A673 (cell line): ENCODE results near the gene PRSS38. TPM values are rescaled to one million over a fixed set of nuclear protein-coding genes. Genes with fewer than 3 reads are reported as not detected.

ENCODE experiments used
- BruUV-seq: library from RNA; stranded (reverse); fragments of 400-500 nt; replicated peaks from 2 replicates; lab custom pipeline; 2021; lab: Mats Ljungman, UMichigan
- CTCF ChIA-PET: fragments of 300-600 bp; sonication (Branson Sonifier 250); formaldehyde crosslinking; loops from one replicate; lab custom pipeline; 2022; ENCODE audit warnings: antibody characterized with exemption; lab: Charles Lee
- POLR2A ChIA-PET: fragments of 300-600 bp; sonication (Branson Sonifier 250); formaldehyde crosslinking; loops from one replicate; lab custom pipeline; 2022; ENCODE audit warnings: antibody characterized with exemption; ENCODE audit not compliant: low non-redundant PET; lab: Charles Lee
- DNase-seq: peaks from one replicate; pipeline ENCODE4 v3.0.0-alpha.2; 2015; ENCODE audit warnings: low spot score
- H3K27ac ChIP-seq: fragments of 200-600 bp; sonication (generic); 2 replicates; pipeline ENCODE4 v1.5.1; 2016; ENCODE audit warnings: mixed run types, low read depth, mild to moderate bottlenecking, mixed read lengths, antibody characterized with exemption, low read length; ENCODE audit not compliant: poor library complexity, severe bottlenecking
- H3K27me3 ChIP-seq: fragments of 200-600 bp; sonication (generic); replicated peaks from 2 replicates; pipeline ENCODE4 v1.6.1; 2017; ENCODE audit warnings: mixed run types, low read depth, mild to moderate bottlenecking, mixed read lengths, antibody characterized with exemption, low read length; ENCODE audit not compliant: insufficient read depth, poor library complexity
- H3K36me3 ChIP-seq: fragments of 200-600 bp; sonication (generic); 2 replicates; pipeline ENCODE4 v1.6.1; 2016; ENCODE audit warnings: mixed run types, mild to moderate bottlenecking, mixed read lengths, antibody characterized with exemption, low read length; ENCODE audit not compliant: insufficient read depth, poor library complexity, severe bottlenecking
- H3K4me1 ChIP-seq: fragments of 200-600 bp; sonication (generic); 2 replicates; pipeline ENCODE4 v1.6.1; 2017; ENCODE audit warnings: mixed run types, mild to moderate bottlenecking, mixed read lengths, antibody characterized with exemption, low read length; ENCODE audit not compliant: insufficient read depth, poor library complexity, severe bottlenecking
- H3K4me3 ChIP-seq: fragments of 200-600 bp; sonication (generic); 2 replicates; pipeline ENCODE4 v1.5.1; 2016; ENCODE audit warnings: low read depth, mixed run types, mild to moderate bottlenecking, mixed read lengths, low read length; ENCODE audit not compliant: poor library complexity, severe bottlenecking
- H3K9me3 ChIP-seq: fragments of 200-600 bp; sonication (generic); 2 replicates; pipeline ENCODE4 v1.6.1; 2016; ENCODE audit warnings: mixed run types, low read depth, mild to moderate bottlenecking, mixed read lengths, antibody characterized with exemption, low read length; ENCODE audit not compliant: poor library complexity, severe bottlenecking
- CTCF ChIP-seq: fragments of 300-800, 200-600 bp; sonication (generic); conservative IDR thresholded peaks from 2 replicates; pipeline ENCODE4 v1.5.1; 2017; ENCODE audit warnings: low read depth, mild to moderate bottlenecking, antibody characterized with exemption, low read length, moderate library complexity, mixed read lengths
- EZH2 ChIP-seq: fragments of 200-600 bp; sonication (generic); IDR thresholded peaks from 2 replicates; pipeline ENCODE4 v1.6.1; 2017; ENCODE audit warnings: borderline replicate concordance, low read depth, mild to moderate bottlenecking, mixed read lengths, antibody characterized with exemption, low read length; ENCODE audit not compliant: poor library complexity, severe bottlenecking
- intact Hi-C: fragments of 100-400 bp; cut with micrococcal nuclease; formaldehyde crosslinking; loops from one replicate; pipeline ENCODE4 v1.10.0; 2022; ENCODE audit not compliant: unreplicated experiment
- total RNA-seq: library from RNA; stranded (reverse); gene quantifications from 2 replicates; pipeline ENCODE4 v1.2.3, GENCODE V29; 2021

PRSS38 gene
- total RNA-seq, 1 experiment from 2014 or later = not detected

- no peak overlapping the region for H3K4me3 ChIP-seq
- no peaks in the 10 kb centered on the region for H3K36me3 ChIP-seq
- no TSS peak for BruUV-seq
- POLR2A ChIA-PET = no interaction called here
- H3K27ac ChIP-seq = no peak overlapping the region
- H3K27me3 ChIP-seq = no peaks in the 10 kb centered on the region
- intact Hi-C loops = no loop called here
- H3K4me1 ChIP-seq = peaks cover 32% of the 10 kb centered on the region
- no peak for DNase-seq
- H3K9me3 ChIP-seq = no peaks in the 10 kb centered on the region
- TF ChIP-seq CTCF (no peak), EZH2 (no peak)
- CTCF ChIA-PET = no interaction called here
These were observed 25.5 kb upstream of the PRSS38 start for GRCh38 chr1:227790034-227790400.

- no TSS peak for BruUV-seq
- H3K9me3 ChIP-seq = no peaks in the 10 kb centered on the region
- no peak overlapping the region for H3K27ac ChIP-seq
- no peak for TF ChIP-seq CTCF
- no peak overlapping the region for H3K4me3 ChIP-seq
- H3K36me3 ChIP-seq = no peaks in the 10 kb centered on the region
- CTCF ChIA-PET = no interaction called here
- DNase-seq = no peak
- intact Hi-C loops = no loop called here
- H3K4me1 ChIP-seq = peaks cover 32% of the 10 kb centered on the region
- no peaks in the 10 kb centered on the region for H3K27me3 ChIP-seq
- POLR2A ChIA-PET = no interaction called here
These were observed 24.6 kb upstream of the PRSS38 start for GRCh38 chr1:227790868-227791267.

GRCh38 chr1:227791425-227792143 lies 23.9 kb upstream of the PRSS38 start:
- Histone ChIP-seq H3K4me1 (peaks cover 32% of the 10 kb centered on the region), H3K27ac (no peak overlapping the region), H3K4me3 (no peak overlapping the region), H3K27me3 (no peaks in the 10 kb centered on the region), H3K36me3 (no peaks in the 10 kb centered on the region), H3K9me3 (no peaks in the 10 kb centered on the region)
- TF ChIP-seq CTCF = no peak
- no peak for TF ChIP-seq EZH2
- DNase-seq = no peak
- intact Hi-C loops = no loop called here
- ChIA-PET CTCF (no interaction called here), POLR2A (no interaction called here)
- no TSS peak for BruUV-seq
